ENCODE data around the gene HAND1.

The HAND1 gene

DNA sequence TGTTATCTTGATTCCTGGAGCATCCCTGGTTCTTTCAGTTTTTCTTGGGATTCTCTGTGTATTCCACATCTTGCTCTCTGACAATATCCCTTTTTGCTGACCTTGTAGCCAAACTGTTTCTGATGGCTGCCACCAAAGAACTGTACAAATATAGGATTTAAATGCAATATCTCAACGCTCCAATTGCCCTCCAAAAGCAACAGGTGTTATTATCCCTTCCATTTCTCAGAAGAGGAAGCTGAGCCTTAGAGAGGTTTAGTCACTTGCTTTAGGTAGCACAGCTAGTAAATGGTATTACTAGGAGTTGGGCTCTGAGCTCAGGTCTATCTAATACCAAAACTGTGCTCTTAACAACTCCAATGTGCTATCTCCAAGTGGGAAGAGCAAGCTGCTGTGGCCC lies 24.2 kb upstream of the HAND1 start:
- peaks cover 0 to 1% of the 10 kb centered on the region in 2 donors for H3K4me1 ChIP-seq (ENCODE audit: control insufficient read depth in 2 of 2, insufficient read depth in 1 of 2, low read depth in 1 of 2, low read length in 2 of 2)
- no peak overlapping the region for H3K4me2 ChIP-seq (ENCODE audit: insufficient read depth, low read length, poor library complexity, severe bottlenecking)
- H2BK120ac ChIP-seq (ENCODE audit: low read depth, low read length), result no peak overlapping the region
- no peak overlapping the region for H2BK12ac ChIP-seq (ENCODE audit: low read length)
- H3K14ac ChIP-seq (ENCODE audit: low read length), result no peak overlapping the region
- DNase-seq (ENCODE audit: low spot score), result no peak
- H3K23ac ChIP-seq (ENCODE audit: low read depth, low read length, poor library complexity), result no peak overlapping the region
- no peak overlapping the region for H2AFZ ChIP-seq (ENCODE audit: low read length)
- no peaks in the 10 kb centered on the region for H3K79me1 ChIP-seq (ENCODE audit: low read depth, low read length)
- no peak overlapping the region for H2AK5ac ChIP-seq (ENCODE audit: low read depth, low read length)
- H3K9me3 ChIP-seq (replicated peaks in 1 of 2; ENCODE audit: control insufficient read depth in 2 of 2, insufficient read depth in 1 of 2, low read depth in 1 of 2, low read length in 2 of 2), result no peaks in the 10 kb centered on the region
- H3K18ac ChIP-seq (ENCODE audit: low read length), result no peak overlapping the region
- no peak overlapping the region for H2BK15ac ChIP-seq (ENCODE audit: low read length)
- no peaks in the 10 kb centered on the region for H3K36me3 ChIP-seq (replicated peaks in 1 of 2; ENCODE audit: control insufficient read depth in 2 of 2, insufficient read depth in 2 of 2, low read length in 2 of 2)
- no peak overlapping the region for H3K4me3 ChIP-seq (ENCODE audit: low read length in 2 of 2)
- no peak overlapping the region for H3K4ac ChIP-seq (ENCODE audit: low read length)
- H4K8ac ChIP-seq (ENCODE audit: low read depth, low read length), result no peak overlapping the region
- WGBS, 2 donors (ENCODE audit: extremely low coverage in 2 of 2, insufficient read length in 2 of 2, insufficient replicate concordance in 1 of 2), result no CpG with 5 or more reads among the region's 1 CpG
- H3K27ac ChIP-seq (replicated peaks; ENCODE audit: low read length), result no peak overlapping the region
- H2BK5ac ChIP-seq (ENCODE audit: low read length), result no peak overlapping the region
- H3K27me3 ChIP-seq (ENCODE audit: control insufficient read depth in 3 of 3, insufficient read depth in 3 of 3, low read depth in 1 of 3, low read length in 3 of 3), result peaks cover 0 to 72% (median 0%) of the 10 kb centered on the region in 3 experiments
- H3K9ac ChIP-seq (ENCODE audit: low read depth, low read length, poor library complexity), result no peak overlapping the region
- no peak overlapping the region for H4K91ac ChIP-seq (ENCODE audit: low read depth, low read length, poor library complexity)

- Histone ChIP-seq H3K36me3 (replicated peaks in 1 of 2; ENCODE audit: control insufficient read depth in 2 of 2, insufficient read depth in 2 of 2, low read length in 2 of 2) (no peaks in the 10 kb centered on the region), H3K9ac (ENCODE audit: low read depth, low read length, poor library complexity) (no peak overlapping the region), H2BK12ac (ENCODE audit: low read length) (no peak overlapping the region), H3K4me1 (ENCODE audit: control insufficient read depth in 2 of 2, insufficient read depth in 1 of 2, low read depth in 1 of 2, low read length in 2 of 2) (peaks cover 0 to 1% of the 10 kb centered on the region in 2 donors), H3K14ac (ENCODE audit: low read length) (no peak overlapping the region), H3K79me1 (ENCODE audit: low read depth, low read length) (no peaks in the 10 kb centered on the region), H3K4me3 (ENCODE audit: low read length in 2 of 2) (no peak overlapping the region), H2AK5ac (ENCODE audit: low read depth, low read length) (no peak overlapping the region), H4K8ac (ENCODE audit: low read depth, low read length) (no peak overlapping the region), H4K91ac (ENCODE audit: low read depth, low read length, poor library complexity) (no peak overlapping the region), H3K18ac (ENCODE audit: low read length) (no peak overlapping the region), H2BK120ac (ENCODE audit: low read depth, low read length) (no peak overlapping the region), H3K23ac (ENCODE audit: low read depth, low read length, poor library complexity) (no peak overlapping the region), H2BK5ac (ENCODE audit: low read length) (no peak overlapping the region), H3K27ac (replicated peaks; ENCODE audit: low read length) (no peak overlapping the region), H3K9me3 (replicated peaks in 1 of 2; ENCODE audit: control insufficient read depth in 2 of 2, insufficient read depth in 1 of 2, low read depth in 1 of 2, low read length in 2 of 2) (no peaks in the 10 kb centered on the region), H3K27me3 (ENCODE audit: control insufficient read depth in 3 of 3, insufficient read depth in 3 of 3, low read depth in 1 of 3, low read length in 3 of 3) (peaks cover 0 to 76% (median 0%) of the 10 kb centered on the region in 3 experiments), H3K4me2 (ENCODE audit: insufficient read depth, low read length, poor library complexity, severe bottlenecking) (no peak overlapping the region), H2BK15ac (ENCODE audit: low read length) (no peak overlapping the region), H3K4ac (ENCODE audit: low read length) (no peak overlapping the region), H2AFZ (ENCODE audit: low read length) (no peak overlapping the region)
- WGBS, 2 donors (ENCODE audit: extremely low coverage in 2 of 2, insufficient read length in 2 of 2, insufficient replicate concordance in 1 of 2), result no CpG with 5 or more reads among the region's 2 CpGs
- no peak for DNase-seq (ENCODE audit: low spot score)
Measured at GRCh38 chr5:154501566-154501965, 23.5 kb upstream of the HAND1 start.

DNA sequence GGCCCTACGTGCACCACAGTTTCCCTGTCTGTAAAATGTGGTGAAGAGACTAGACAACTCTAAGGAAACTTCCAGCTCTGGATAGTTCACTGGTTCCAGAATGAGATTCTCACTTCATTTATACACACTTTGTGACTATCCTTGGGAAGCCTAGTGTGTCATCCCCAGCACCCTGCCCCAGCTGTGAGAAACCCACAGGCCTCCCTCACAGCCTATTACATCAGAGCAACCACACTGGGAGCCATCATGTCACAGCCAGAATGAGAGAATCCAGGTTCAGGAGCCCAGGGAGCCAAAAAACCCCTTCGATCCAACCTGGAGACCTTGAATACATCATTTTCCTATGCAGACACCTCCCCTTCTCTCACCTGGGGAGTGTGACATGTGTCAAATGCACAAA lies 21.0 kb upstream of the HAND1 start:
- no peak overlapping the region for H2AFZ ChIP-seq (ENCODE audit: low read length)
- H4K91ac ChIP-seq (ENCODE audit: low read depth, low read length, poor library complexity), result no peak overlapping the region
- no peak overlapping the region for H2BK120ac ChIP-seq (ENCODE audit: low read depth, low read length)
- no peak overlapping the region for H2BK12ac ChIP-seq (ENCODE audit: low read length)
- H3K9ac ChIP-seq (ENCODE audit: low read depth, low read length, poor library complexity), result no peak overlapping the region
- no peak overlapping the region for H4K8ac ChIP-seq (ENCODE audit: low read depth, low read length)
- no peaks in the 10 kb centered on the region for H3K79me1 ChIP-seq (ENCODE audit: low read depth, low read length)
- no peak overlapping the region for H3K4me2 ChIP-seq (ENCODE audit: insufficient read depth, low read length, poor library complexity, severe bottlenecking)
- no peak overlapping the region for H3K4me3 ChIP-seq (ENCODE audit: low read length in 2 of 2)
- H3K14ac ChIP-seq (ENCODE audit: low read length), result no peak overlapping the region
- no peaks in the 10 kb centered on the region for H3K36me3 ChIP-seq (replicated peaks in 1 of 2; ENCODE audit: control insufficient read depth in 2 of 2, insufficient read depth in 2 of 2, low read length in 2 of 2)
- no peak overlapping the region for H2BK5ac ChIP-seq (ENCODE audit: low read length)
- WGBS, 2 donors (ENCODE audit: extremely low coverage in 2 of 2, insufficient read length in 2 of 2, insufficient replicate concordance in 1 of 2), result no CpG with 5 or more reads among the region's 2 CpGs
- H3K4me1 ChIP-seq (ENCODE audit: control insufficient read depth in 2 of 2, insufficient read depth in 1 of 2, low read depth in 1 of 2, low read length in 2 of 2), result no peaks in the 10 kb centered on the region
- no peak overlapping the region for H2BK15ac ChIP-seq (ENCODE audit: low read length)
- no peak overlapping the region for H3K4ac ChIP-seq (ENCODE audit: low read length)
- peaks cover 0 to 86% (median 0%) of the 10 kb centered on the region in 3 experiments for H3K27me3 ChIP-seq (ENCODE audit: control insufficient read depth in 3 of 3, insufficient read depth in 3 of 3, low read depth in 1 of 3, low read length in 3 of 3)
- no peak overlapping the region for H2AK5ac ChIP-seq (ENCODE audit: low read depth, low read length)
- no peaks in the 10 kb centered on the region for H3K9me3 ChIP-seq (replicated peaks in 1 of 2; ENCODE audit: control insufficient read depth in 2 of 2, insufficient read depth in 1 of 2, low read depth in 1 of 2, low read length in 2 of 2)
- no peak overlapping the region for H3K23ac ChIP-seq (ENCODE audit: low read depth, low read length, poor library complexity)
- no peak overlapping the region for H3K18ac ChIP-seq (ENCODE audit: low read length)
- DNase-seq (ENCODE audit: low spot score), result no peak
- H3K27ac ChIP-seq (replicated peaks; ENCODE audit: low read length), result no peak overlapping the region

GRCh38 chr5:154498591-154498990 lies 20.6 kb upstream of the HAND1 start:
- H4K8ac ChIP-seq (ENCODE audit: low read depth, low read length), result no peak overlapping the region
- H4K91ac ChIP-seq (ENCODE audit: low read depth, low read length, poor library complexity), result no peak overlapping the region
- H2BK12ac ChIP-seq (ENCODE audit: low read length), result no peak overlapping the region
- H3K4me1 ChIP-seq (ENCODE audit: control insufficient read depth in 2 of 2, insufficient read depth in 1 of 2, low read depth in 1 of 2, low read length in 2 of 2), result no peaks in the 10 kb centered on the region
- no peak overlapping the region for H3K9ac ChIP-seq (ENCODE audit: low read depth, low read length, poor library complexity)
- WGBS, 2 donors (ENCODE audit: extremely low coverage in 2 of 2, insufficient read length in 2 of 2, insufficient replicate concordance in 1 of 2), result no CpG with 5 or more reads among the region's 1 CpG
- no peak overlapping the region for H2BK15ac ChIP-seq (ENCODE audit: low read length)
- no peak overlapping the region for H3K4me3 ChIP-seq (ENCODE audit: low read length in 2 of 2)
- no peak overlapping the region for H2AK5ac ChIP-seq (ENCODE audit: low read depth, low read length)
- no peak overlapping the region for H3K14ac ChIP-seq (ENCODE audit: low read length)
- H2BK120ac ChIP-seq (ENCODE audit: low read depth, low read length), result no peak overlapping the region
- no peak overlapping the region for H3K4me2 ChIP-seq (ENCODE audit: insufficient read depth, low read length, poor library complexity, severe bottlenecking)
- no peak overlapping the region for H3K23ac ChIP-seq (ENCODE audit: low read depth, low read length, poor library complexity)
- no peaks in the 10 kb centered on the region for H3K9me3 ChIP-seq (replicated peaks in 1 of 2; ENCODE audit: control insufficient read depth in 2 of 2, insufficient read depth in 1 of 2, low read depth in 1 of 2, low read length in 2 of 2)
- DNase-seq (ENCODE audit: low spot score), result no peak
- H3K36me3 ChIP-seq (replicated peaks in 1 of 2; ENCODE audit: control insufficient read depth in 2 of 2, insufficient read depth in 2 of 2, low read length in 2 of 2), result no peaks in the 10 kb centered on the region
- no peak overlapping the region for H2BK5ac ChIP-seq (ENCODE audit: low read length)
- H2AFZ ChIP-seq (ENCODE audit: low read length), result no peak overlapping the region
- peaks cover 0 to 89% (median under 1%) of the 10 kb centered on the region in 3 experiments for H3K27me3 ChIP-seq (ENCODE audit: control insufficient read depth in 3 of 3, insufficient read depth in 3 of 3, low read depth in 1 of 3, low read length in 3 of 3)
- no peak overlapping the region for H3K27ac ChIP-seq (replicated peaks; ENCODE audit: low read length)
- no peaks in the 10 kb centered on the region for H3K79me1 ChIP-seq (ENCODE audit: low read depth, low read length)
- H3K18ac ChIP-seq (ENCODE audit: low read length), result no peak overlapping the region
- no peak overlapping the region for H3K4ac ChIP-seq (ENCODE audit: low read length)

Data from neuronal stem cell (in vitro differentiated cells).